Stimulated activated CD4-positive, alpha-beta T cell treated with anti-CD3 and anti-CD28 coated beads, Interleukin-2, amount 100 ng/mL, for 4 hours (primary cell): ENCODE data around the gene ANKH.
"Not testable (repeated sequence)": the region's sequence is repeated elsewhere in the genome, so short reads cannot be mapped to it uniquely, and the experiment has no call there.

Experiments used
- DNase-seq: peaks from one replicate; pipeline ENCODE4 v3.0.0-alpha.2; 2020; ENCODE audit warnings: low read depth

ANKH gene

GRCh38 chr5:14871214-14872069 lies at the start of gene ANKH:
Gene ANKH (minus strand): TSS chr5:14871778. CDS start chr5:14871447, 331 bp downstream.
- DNase-seq, result peak; percentile 81

GRCh38 chr5:14920121-14920520 lies 48.5 kb upstream of the ANKH start:
- DNase-seq, result no peak

- DNase-seq, result not testable (repeated sequence)
Observed at GRCh38 chr5:14919106-14919505, 47.5 kb upstream of the ANKH start.

- no peak for DNase-seq
Observed at GRCh38 chr5:14917719-14918118, 46.1 kb upstream of the ANKH start.

GRCh38 chr5:14915291-14915952 lies 43.8 kb upstream of the ANKH start:
- DNase-seq, result no peak

- no peak for DNase-seq
Observed at GRCh38 chr5:14914623-14915260, 43.2 kb upstream of the ANKH start.

GRCh38 chr5:14914193-14914592 lies 42.6 kb upstream of the ANKH start:
- DNase-seq, result no peak

- DNase-seq, result no peak
Observed at GRCh38 chr5:14913096-14913495, 41.5 kb upstream of the ANKH start.

GRCh38 chr5:14912206-14912605 lies 40.6 kb upstream of the ANKH start:
- DNase-seq, result no peak

GRCh38 chr5:14909369-14909768 lies 37.8 kb upstream of the ANKH start:
- DNase-seq, result no peak

- DNase-seq, result no peak
Observed at GRCh38 chr5:14908172-14908571, 36.6 kb upstream of the ANKH start.

GRCh38 chr5:14906628-14907027 lies 35.0 kb upstream of the ANKH start:
- no peak for DNase-seq

- no peak for DNase-seq
Observed at GRCh38 chr5:14902826-14903560, 31.4 kb upstream of the ANKH start.

GRCh38 chr5:14901462-14902051 lies 30.0 kb upstream of the ANKH start:
- DNase-seq, result no peak

- DNase-seq, result no peak
Observed at GRCh38 chr5:14900693-14901461, 29.3 kb upstream of the ANKH start.

- no peak for DNase-seq
Observed at GRCh38 chr5:14896131-14896530, 24.6 kb upstream of the ANKH start.

- DNase-seq, result no peak
Observed at GRCh38 chr5:14895301-14895700, 23.7 kb upstream of the ANKH start.

- DNase-seq, result no peak
Observed at GRCh38 chr5:14894748-14895147, 23.2 kb upstream of the ANKH start.

- no peak for DNase-seq
Observed at GRCh38 chr5:14893381-14893780, 21.8 kb upstream of the ANKH start.

GRCh38 chr5:14890846-14891245 lies 19.3 kb upstream of the ANKH start:
- DNase-seq, result no peak

GRCh38 chr5:14884062-14884612 lies 12.6 kb upstream of the ANKH start:
- no peak for DNase-seq
